A673 (cell line): ENCODE results near the gene DPY19L3. TPM values are rescaled to one million over a fixed set of nuclear protein-coding genes. Genes with fewer than 3 reads are reported as not detected.

Experiments used
- BruUV-seq: library from RNA; stranded (reverse); fragments of 400-500 nt; replicated peaks from 2 replicates; lab custom pipeline; 2021; lab: Mats Ljungman, UMichigan
- CTCF ChIA-PET: fragments of 300-600 bp; sonication (Branson Sonifier 250); formaldehyde crosslinking; loops from one replicate; lab custom pipeline; 2022; ENCODE audit warnings: antibody characterized with exemption; lab: Charles Lee
- POLR2A ChIA-PET: fragments of 300-600 bp; sonication (Branson Sonifier 250); formaldehyde crosslinking; loops from one replicate; lab custom pipeline; 2022; ENCODE audit warnings: antibody characterized with exemption; ENCODE audit not compliant: low non-redundant PET; lab: Charles Lee
- DNase-seq: peaks from one replicate; pipeline ENCODE4 v3.0.0-alpha.2; 2015; ENCODE audit warnings: low spot score
- H3K27ac ChIP-seq: fragments of 200-600 bp; sonication (generic); 2 replicates; pipeline ENCODE4 v1.5.1; 2016; ENCODE audit warnings: mixed run types, low read depth, mild to moderate bottlenecking, mixed read lengths, antibody characterized with exemption, low read length; ENCODE audit not compliant: poor library complexity, severe bottlenecking
- H3K27me3 ChIP-seq: fragments of 200-600 bp; sonication (generic); replicated peaks from 2 replicates; pipeline ENCODE4 v1.6.1; 2017; ENCODE audit warnings: mixed run types, low read depth, mild to moderate bottlenecking, mixed read lengths, antibody characterized with exemption, low read length; ENCODE audit not compliant: insufficient read depth, poor library complexity
- H3K36me3 ChIP-seq: fragments of 200-600 bp; sonication (generic); 2 replicates; pipeline ENCODE4 v1.6.1; 2016; ENCODE audit warnings: mixed run types, mild to moderate bottlenecking, mixed read lengths, antibody characterized with exemption, low read length; ENCODE audit not compliant: insufficient read depth, poor library complexity, severe bottlenecking
- H3K4me1 ChIP-seq: fragments of 200-600 bp; sonication (generic); 2 replicates; pipeline ENCODE4 v1.6.1; 2017; ENCODE audit warnings: mixed run types, mild to moderate bottlenecking, mixed read lengths, antibody characterized with exemption, low read length; ENCODE audit not compliant: insufficient read depth, poor library complexity, severe bottlenecking
- H3K4me3 ChIP-seq: fragments of 200-600 bp; sonication (generic); 2 replicates; pipeline ENCODE4 v1.5.1; 2016; ENCODE audit warnings: low read depth, mixed run types, mild to moderate bottlenecking, mixed read lengths, low read length; ENCODE audit not compliant: poor library complexity, severe bottlenecking
- H3K9me3 ChIP-seq: fragments of 200-600 bp; sonication (generic); 2 replicates; pipeline ENCODE4 v1.6.1; 2016; ENCODE audit warnings: mixed run types, low read depth, mild to moderate bottlenecking, mixed read lengths, antibody characterized with exemption, low read length; ENCODE audit not compliant: poor library complexity, severe bottlenecking
- CTCF ChIP-seq: fragments of 300-800, 200-600 bp; sonication (generic); conservative IDR thresholded peaks from 2 replicates; pipeline ENCODE4 v1.5.1; 2017; ENCODE audit warnings: low read depth, mild to moderate bottlenecking, antibody characterized with exemption, low read length, moderate library complexity, mixed read lengths
- EZH2 ChIP-seq: fragments of 200-600 bp; sonication (generic); IDR thresholded peaks from 2 replicates; pipeline ENCODE4 v1.6.1; 2017; ENCODE audit warnings: borderline replicate concordance, low read depth, mild to moderate bottlenecking, mixed read lengths, antibody characterized with exemption, low read length; ENCODE audit not compliant: poor library complexity, severe bottlenecking
- intact Hi-C: fragments of 100-400 bp; cut with micrococcal nuclease; formaldehyde crosslinking; loops from one replicate; pipeline ENCODE4 v1.10.0; 2022; ENCODE audit not compliant: unreplicated experiment
- total RNA-seq: library from RNA; stranded (reverse); gene quantifications from 2 replicates; pipeline ENCODE4 v1.2.3, GENCODE V29; 2021

DPY19L3 gene
- total RNA-seq, 1 experiment from 2014 or later: 70.5 TPM

DNA sequence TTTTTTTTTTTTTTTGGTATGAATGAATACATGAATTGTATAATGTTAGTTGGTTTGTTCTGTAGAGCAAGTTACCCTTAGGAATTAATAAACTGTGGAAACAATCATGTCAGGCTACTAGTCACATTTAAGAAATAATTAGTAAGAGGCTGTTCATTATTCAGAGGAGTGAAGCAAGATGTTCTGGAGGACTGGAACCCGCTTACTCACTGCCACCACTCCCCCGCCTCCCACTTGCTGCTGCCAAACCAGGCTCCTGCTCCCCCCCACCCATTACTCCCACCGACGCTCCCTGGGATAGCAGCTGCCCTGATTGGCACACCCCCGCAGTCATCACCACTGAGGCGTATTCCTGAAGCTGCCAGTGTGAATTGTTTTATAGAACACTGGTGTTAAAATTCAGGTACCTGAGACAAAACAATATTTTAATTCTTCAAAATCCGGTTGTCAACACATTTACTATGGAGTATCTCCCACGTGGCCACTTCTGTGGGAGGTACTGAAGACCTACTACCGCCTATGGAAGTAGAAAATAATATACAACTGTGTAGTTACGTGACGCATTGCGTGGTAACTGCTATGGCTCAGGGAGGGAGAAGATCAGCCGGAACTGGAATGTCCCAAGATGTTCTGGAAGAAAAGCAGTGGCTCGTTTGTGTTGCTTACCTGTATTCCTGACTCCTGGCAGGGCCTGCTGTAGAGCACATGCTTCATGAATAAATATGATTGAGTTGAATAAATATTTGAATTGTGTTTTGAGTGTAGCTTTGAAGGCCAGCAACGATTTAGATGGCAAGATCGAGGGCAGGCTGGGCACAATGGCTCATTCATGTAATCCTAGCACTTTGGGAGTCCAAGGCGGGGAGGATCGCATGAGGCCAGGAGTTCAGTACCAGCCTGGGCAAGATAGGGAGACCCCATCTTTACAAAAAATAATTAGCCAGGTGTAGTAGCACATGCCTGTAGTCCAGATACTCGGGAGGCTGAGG, 1.7 kb downstream of the DPY19L3 start:
- Histone ChIP-seq H3K27ac (peak overlapping the region; percentile 97), H3K9me3 (no peaks in the 10 kb centered on the region), H3K4me3 (peak overlapping the region; percentile 88), H3K36me3 (peaks cover 39% of the 10 kb centered on the region), H3K27me3 (no peaks in the 10 kb centered on the region), H3K4me1 (peaks cover 22% of the 10 kb centered on the region)
- TSS peak; percentile 32 for BruUV-seq
- CTCF ChIA-PET: no interaction called here
- POLR2A ChIA-PET: no interaction called here
- TF ChIP-seq EZH2 (no peak), CTCF (no peak)
- intact Hi-C loops: no loop called here
- DNase-seq: peak; percentile 47

DNA sequence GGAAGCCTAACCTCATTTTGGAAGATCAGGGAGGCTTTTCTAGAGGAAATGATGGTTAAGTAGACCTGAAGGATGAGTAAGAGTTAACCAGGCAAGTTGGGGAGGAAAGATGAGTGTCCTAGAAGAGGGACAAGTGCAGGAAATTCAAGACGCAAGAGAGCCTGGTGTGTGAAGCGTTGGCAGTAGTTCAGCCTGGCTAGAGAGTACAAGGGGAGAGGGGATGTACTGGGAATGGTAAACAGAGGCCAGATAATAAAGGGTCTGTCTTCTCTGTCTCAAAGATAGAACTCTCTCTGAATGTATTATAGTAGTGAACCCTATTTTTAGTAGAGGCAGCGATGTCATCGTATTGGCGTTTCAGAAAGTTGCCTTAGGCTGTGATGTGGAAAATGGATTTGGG, 9.7 kb downstream of the DPY19L3 start:
- Histone ChIP-seq H3K4me3 (no peak overlapping the region), H3K27me3 (no peaks in the 10 kb centered on the region), H3K27ac (peak overlapping the region; percentile 32), H3K9me3 (no peaks in the 10 kb centered on the region), H3K36me3 (peaks cover 39% of the 10 kb centered on the region), H3K4me1 (no peaks in the 10 kb centered on the region)
- DNase-seq: no peak
- ChIA-PET POLR2A (no interaction called here), CTCF (no interaction called here)
- no TSS peak for BruUV-seq
- intact Hi-C loops: no loop called here
- no peak for TF ChIP-seq CTCF
- TF ChIP-seq EZH2: no peak

DNA sequence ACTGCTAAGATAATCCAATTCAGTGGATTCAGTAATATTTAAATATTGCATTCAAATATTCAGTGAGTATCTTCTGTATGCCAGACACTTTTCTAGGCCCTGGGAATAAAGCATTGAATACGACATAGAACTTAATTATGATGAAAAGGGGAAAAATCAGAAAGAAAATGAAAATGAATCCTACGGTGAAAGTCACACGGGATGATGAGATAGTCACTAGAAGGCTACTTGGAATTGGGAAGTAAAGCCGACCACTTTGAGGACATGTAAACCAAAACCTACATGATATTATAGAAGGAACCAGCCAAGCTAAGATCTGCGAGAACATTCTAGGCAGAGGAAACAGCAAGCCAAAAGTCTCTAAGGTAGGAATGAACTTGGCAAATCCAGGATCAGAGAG, 10.1 kb downstream of the DPY19L3 start:
- no peaks in the 10 kb centered on the region for H3K9me3 ChIP-seq
- no peak for DNase-seq
- no TSS peak for BruUV-seq
- H3K4me1 ChIP-seq: no peaks in the 10 kb centered on the region
- intact Hi-C loops: no loop called here
- POLR2A ChIA-PET: no interaction called here
- peak overlapping the region; percentile 32 for H3K27ac ChIP-seq
- CTCF ChIA-PET: no interaction called here
- H3K27me3 ChIP-seq: no peaks in the 10 kb centered on the region
- peaks cover 36% of the 10 kb centered on the region for H3K36me3 ChIP-seq
- no peak for TF ChIP-seq CTCF
- no peak for TF ChIP-seq EZH2
- no peak overlapping the region for H3K4me3 ChIP-seq
